HEK293 (cell line): ENCODE measurements around the gene MYBBP1A.
A peak's percentile ranks its signal among the peaks of the same experiment; 100 is the strongest.

Source experiments
- EGR2 ChIP-seq: fragments of 450-650 bp; formaldehyde crosslinking; IDR thresholded peaks from 2 replicates; pipeline ENCODE4 v1.5.1; 2016; ENCODE audit warnings: low read depth, missing biosample characterization, missing genetic modification characterization
- GLI2 ChIP-seq: fragments of 450-650 bp; formaldehyde crosslinking; IDR thresholded peaks from 2 replicates; pipeline ENCODE4; 2017; ENCODE audit warnings: missing biosample characterization, missing genetic modification characterization, low read depth, borderline replicate concordance
- GLI4 ChIP-seq: fragments of 450-650 bp; formaldehyde crosslinking; IDR thresholded peaks from 2 replicates; pipeline ENCODE4 v1.5.1; 2016; ENCODE audit warnings: missing biosample characterization, missing genetic modification characterization
- GLIS1 ChIP-seq: fragments of 450-650 bp; formaldehyde crosslinking; IDR thresholded peaks from 2 replicates; pipeline ENCODE4 v1.5.1; 2016; ENCODE audit warnings: missing biosample characterization, missing genetic modification characterization
- HOXA7 ChIP-seq: sonication (generic); formaldehyde crosslinking; IDR thresholded peaks from 2 replicates; pipeline ENCODE4 v1.8.1; 2022; ENCODE audit warnings: missing genetic modification reagents, borderline replicate concordance
- HOXC10 ChIP-seq: sonication (generic); formaldehyde crosslinking; IDR thresholded peaks from 2 replicates; pipeline ENCODE4 v1.8.1; 2023; ENCODE audit warnings: mild to moderate bottlenecking, missing genetic modification reagents
- IKZF3 ChIP-seq: fragments of 450-650 bp; IDR thresholded peaks from 2 replicates; pipeline ENCODE4 v1.5.0; 2018; ENCODE audit warnings: missing biosample characterization, mild to moderate bottlenecking, missing genetic modification characterization, moderate library complexity
- INSM2 ChIP-seq: fragments of 450-650 bp; formaldehyde crosslinking; IDR thresholded peaks from 2 replicates; pipeline ENCODE4 v1.5.1; 2016; ENCODE audit warnings: missing biosample characterization, missing genetic modification characterization
- KLF8 ChIP-seq: fragments of 450-650 bp; formaldehyde crosslinking; IDR thresholded peaks from 2 replicates; pipeline ENCODE4 v1.5.1; 2016; ENCODE audit warnings: missing biosample characterization, missing genetic modification characterization
- OSR2 ChIP-seq: fragments of 450-650 bp; formaldehyde crosslinking; IDR thresholded peaks from 2 replicates; pipeline ENCODE4 v1.5.1; 2016; ENCODE audit warnings: missing biosample characterization, missing genetic modification characterization
- SP3 ChIP-seq: fragments of 450-650 bp; formaldehyde crosslinking; IDR thresholded peaks from 2 replicates; pipeline ENCODE4 v1.5.1; 2016; ENCODE audit warnings: missing biosample characterization, missing genetic modification characterization
- SP7 ChIP-seq: fragments of 450-650 bp; formaldehyde crosslinking; IDR thresholded peaks from 2 replicates; pipeline ENCODE4 v1.5.1; 2016; ENCODE audit warnings: missing biosample characterization, missing genetic modification characterization
- ZBTB21 ChIP-seq: fragments of 450-650 bp; formaldehyde crosslinking; IDR thresholded peaks from 2 replicates; pipeline ENCODE4 v1.5.1; 2017; ENCODE audit warnings: missing biosample characterization, missing genetic modification characterization
- ZBTB26 ChIP-seq: fragments of 450-650 bp; formaldehyde crosslinking; optimal IDR thresholded peaks from 2 replicates; pipeline ENCODE3; 2016; ENCODE audit warnings: missing biosample characterization, mild to moderate bottlenecking, missing genetic modification characterization
- ZBTB8A ChIP-seq: fragments of 450-650 bp; formaldehyde crosslinking; IDR thresholded peaks from 2 replicates; pipeline ENCODE4 v1.5.1; 2016; ENCODE audit warnings: missing biosample characterization, missing genetic modification characterization
- ZEB2 ChIP-seq: fragments of 450-650 bp; formaldehyde crosslinking; IDR thresholded peaks from 2 replicates; pipeline ENCODE4 v1.5.1; 2016; ENCODE audit warnings: missing biosample characterization, missing genetic modification characterization
- ZFP41 ChIP-seq: fragments of 450-650 bp; formaldehyde crosslinking; IDR thresholded peaks from 2 replicates; pipeline ENCODE4 v1.5.1; 2016; ENCODE audit warnings: missing biosample characterization, missing genetic modification characterization, borderline replicate concordance
- ZFP69B ChIP-seq: fragments of 450-650 bp; formaldehyde crosslinking; IDR thresholded peaks from 2 replicates; pipeline ENCODE4 v1.5.1; 2016; ENCODE audit warnings: missing biosample characterization, missing genetic modification characterization
- ZNF132 ChIP-seq: fragments of 450-650 bp; formaldehyde crosslinking; IDR thresholded peaks from 2 replicates; pipeline ENCODE4 v1.5.1; 2017; ENCODE audit warnings: missing biosample characterization, missing genetic modification characterization, borderline replicate concordance
- ZNF175 ChIP-seq: fragments of 450-650 bp; formaldehyde crosslinking; IDR thresholded peaks from 2 replicates; pipeline ENCODE4 v1.5.1; 2016; ENCODE audit warnings: missing biosample characterization, missing genetic modification characterization
- ZNF184 ChIP-seq: fragments of 450-650 bp; IDR thresholded peaks from 2 replicates; pipeline ENCODE4 v1.5.1; 2018; ENCODE audit warnings: missing biosample characterization, mild to moderate bottlenecking, missing genetic modification characterization
- ZNF280C ChIP-seq: fragments of 450-650 bp; formaldehyde crosslinking; IDR thresholded peaks from 2 replicates; pipeline ENCODE4 v1.5.1; 2016; ENCODE audit warnings: missing biosample characterization, missing genetic modification characterization
- ZNF302 ChIP-seq: fragments of 450-650 bp; formaldehyde crosslinking; IDR thresholded peaks from 2 replicates; pipeline ENCODE4 v1.5.1; 2016; ENCODE audit warnings: missing biosample characterization, missing genetic modification characterization, low read depth
- ZNF324 ChIP-seq: fragments of 450-650 bp; formaldehyde crosslinking; IDR thresholded peaks from 2 replicates; pipeline ENCODE4 v1.5.1; 2016; ENCODE audit warnings: missing biosample characterization, missing genetic modification characterization
- ZNF341 ChIP-seq: fragments of 450-650 bp; formaldehyde crosslinking; IDR thresholded peaks from 2 replicates; pipeline ENCODE4; 2016; ENCODE audit warnings: low read depth, missing biosample characterization, missing genetic modification characterization
- ZNF404 ChIP-seq: fragments of 450-650 bp; formaldehyde crosslinking; IDR thresholded peaks from 2 replicates; pipeline ENCODE4 v1.5.1; 2017; ENCODE audit warnings: missing biosample characterization, missing genetic modification characterization
- ZNF426 ChIP-seq: fragments of 450-650 bp; formaldehyde crosslinking; IDR thresholded peaks from 2 replicates; pipeline ENCODE4 v1.5.1; 2017; ENCODE audit warnings: missing biosample characterization, missing genetic modification characterization, mild to moderate bottlenecking, inconsistent platforms, moderate library complexity
- ZNF544 ChIP-seq: fragments of 450-650 bp; formaldehyde crosslinking; IDR thresholded peaks from 2 replicates; pipeline ENCODE4 v1.5.0; 2017; ENCODE audit warnings: missing biosample characterization, missing genetic modification characterization
- ZNF549 ChIP-seq: fragments of 450-650 bp; IDR thresholded peaks from 2 replicates; pipeline ENCODE4 v1.5.1; 2018; ENCODE audit warnings: missing biosample characterization, missing genetic modification characterization, mild to moderate bottlenecking, inconsistent platforms, moderate library complexity
- ZNF555 ChIP-seq: fragments of 450-650 bp; formaldehyde crosslinking; conservative IDR thresholded peaks from 2 replicates; pipeline ENCODE4 v1.5.1; 2017; ENCODE audit warnings: missing biosample characterization, mild to moderate bottlenecking, missing genetic modification characterization, inconsistent platforms
- ZNF621 ChIP-seq: fragments of 450-650 bp; formaldehyde crosslinking; IDR thresholded peaks from 2 replicates; pipeline ENCODE4 v1.5.1; 2017; ENCODE audit warnings: missing biosample characterization, missing genetic modification characterization
- ZNF670 ChIP-seq: fragments of 450-650 bp; formaldehyde crosslinking; IDR thresholded peaks from 2 replicates; pipeline ENCODE4 v1.5.1; 2016; ENCODE audit warnings: missing biosample characterization, missing genetic modification characterization, low read depth
- ZNF677 ChIP-seq: fragments of 450-650 bp; IDR thresholded peaks from 2 replicates; pipeline ENCODE4 v1.5.0; 2018; ENCODE audit warnings: missing biosample characterization, mild to moderate bottlenecking, missing genetic modification characterization, moderate library complexity
- ZNF830 ChIP-seq: fragments of 450-650 bp; IDR thresholded peaks from 2 replicates; pipeline ENCODE4 v1.5.0; 2018; ENCODE audit warnings: missing biosample characterization, missing genetic modification characterization, low read depth, mild to moderate bottlenecking, moderate library complexity
- ZSCAN5A ChIP-seq: fragments of 450-650 bp; formaldehyde crosslinking; IDR thresholded peaks from 2 replicates; pipeline ENCODE4 v1.5.1; 2016; ENCODE audit warnings: missing biosample characterization, missing genetic modification characterization

Gene MYBBP1A

GRCh38 chr17:4584101-4584916 is 29.1 kb upstream of the MYBBP1A start, which contains the start of gene SMTNL2 (continued):
- no peak for TF ChIP-seq ZNF175
- no peak for TF ChIP-seq HOXC10 (CRISPR knock-in tag)
- peak; percentile 58 for TF ChIP-seq ZBTB8A (tag by site-specific recombination)
- TF ChIP-seq ZFP69B = peak; percentile 77
- TF ChIP-seq ZSCAN5A = 0 out of 2 replicates have a peak, but pooled peaks have one; percentile 62
- TF ChIP-seq ZNF555 (tag by site-specific recombination) = no peak
- TF ChIP-seq ZFP41 (tag by site-specific recombination) = no peak
- no peak for TF ChIP-seq ZNF544 (tag by site-specific recombination)
- TF ChIP-seq ZNF677 (tag by site-specific recombination) = no peak; the same call in 1 of the 2 replicates
- TF ChIP-seq GLI4 (tag by site-specific recombination) = no peak
- no peak for TF ChIP-seq ZNF670 (tag by site-specific recombination)
- TF ChIP-seq ZEB2 = peak; percentile 72
- TF ChIP-seq ZNF302 = no peak
- TF ChIP-seq SP7 (tag by site-specific recombination) = peak; percentile 42; the same call in 1 of the 2 replicates
- TF ChIP-seq IKZF3 (tag by site-specific recombination) = 0 out of 2 replicates have a peak, but pooled peaks have one; percentile 9
- peak; percentile 27; the same call in 1 of the 2 replicates for TF ChIP-seq ZNF184 (tag by site-specific recombination)
- TF ChIP-seq KLF8 = peak; percentile 28; the same call in 1 of the 2 replicates
- no peak for TF ChIP-seq ZNF426
- no peak for TF ChIP-seq INSM2 (tag by site-specific recombination)
- TF ChIP-seq ZNF549 (tag by site-specific recombination) = no peak
- no peak for TF ChIP-seq ZNF404 (tag by site-specific recombination)
- TF ChIP-seq EGR2 (tag by site-specific recombination) = peak; percentile 25; the same call in 1 of the 2 replicates
- TF ChIP-seq ZNF324 (tag by site-specific recombination) = 0 out of 2 replicates have a peak, but pooled peaks have one; percentile 22
- TF ChIP-seq OSR2 (tag by site-specific recombination) = no peak
- no peak for TF ChIP-seq ZNF830 (tag by site-specific recombination)
- TF ChIP-seq HOXA7 = no peak
- TF ChIP-seq GLIS1 = peak; percentile 94
- TF ChIP-seq ZBTB26 (tag by site-specific recombination) = peak; percentile 60
- TF ChIP-seq ZNF341 (tag by site-specific recombination) = peak; percentile 70
- no peak for TF ChIP-seq ZNF621 (tag by site-specific recombination)
- TF ChIP-seq SP3 (tag by site-specific recombination) = peak; percentile 81
- TF ChIP-seq ZNF132 (tag by site-specific recombination) = no peak
- TF ChIP-seq ZBTB21 (tag by site-specific recombination) = no peak
- TF ChIP-seq GLI2 (tag by site-specific recombination) = no peak
- TF ChIP-seq ZNF280C (tag by site-specific recombination) = no peak
